Uterus (tissue), 4 donors: ENCODE measurements around the gene METTL4. TPM values are rescaled to one million over a fixed set of nuclear protein-coding genes. Genes with fewer than 3 reads are reported as not detected.
"Not testable (repeated sequence)": the region's sequence is repeated elsewhere in the genome, so short reads cannot be mapped to it uniquely, and the experiment has no call there.

Source experiments
- DNase-seq, 2 donors: peaks; one replicate each; pipeline ENCODE4 v3.0.0-alpha.2; 2019 to 2020
- H3K27ac ChIP-seq, 2 donors: fragments of 200-600 bp; sonication (generic); 1 replicate in 1 of 2; 2 replicates in 1 of 2; pipeline ENCODE4 v1.5.1; 2016 to 2018
- H3K27me3 ChIP-seq, 2 donors: fragments of 200-600 bp; sonication (generic); one replicate each; pipeline ENCODE4 v1.5.1; 2018 to 2019; ENCODE audit warnings: control low read depth in 1 of 2
- H3K36me3 ChIP-seq, 2 donors: fragments of 200-600 bp; sonication (generic); one replicate each; pipeline ENCODE4 v1.5.1; 2019; ENCODE audit warnings: control low read depth in 1 of 2
- H3K4me1 ChIP-seq, 2 donors: fragments of 200-600 bp; sonication (generic); one replicate each; pipeline ENCODE4 v1.5.1; 2018 to 2019; ENCODE audit warnings: control low read depth in 1 of 2
- H3K4me3 ChIP-seq, 2 donors: fragments of 200-600 bp; sonication (generic); 1 replicate in 1 of 2; 2 replicates in 1 of 2; pipeline ENCODE4 v1.5.1; 2018 to 2019; ENCODE audit warnings: mild to moderate bottlenecking in 1 of 2
- H3K9me3 ChIP-seq, 2 donors: fragments of 200-600 bp; sonication (generic); one replicate each; pipeline ENCODE4 v1.5.1; 2019; ENCODE audit warnings: control low read depth in 1 of 2
- POLR2A ChIP-seq, 2 donors: fragments of 450-650 bp; IDR thresholded peaks; one replicate each; pipeline ENCODE4 v1.6.1; 2016; ENCODE audit warnings: antibody characterized with exemption in 2 of 2, mild to moderate bottlenecking in 1 of 2, moderate library complexity in 1 of 2
- intact Hi-C: fragments of 100-400 bp; cut with DNase I; formaldehyde crosslinking; loops from one replicate; pipeline ENCODE4 v1.15.1; 2023; ENCODE audit warnings: low total_unique reads
- total RNA-seq, 4 donors: library from RNA; depleted of rRNA in 3 of 4; stranded (reverse); fragments of >200 nt in 3 of 4; gene quantifications; one replicate each; pipeline versions ENCODE4 v1.1.0 to v1.2.4, GENCODE V29; 2014 to 2023
- TF ChIP-seq, protein P1 (sequence below), 4 experiments: fragments of 200-600 bp in 2 of 4; fragments of 450-650 bp in 2 of 4; sonication (generic) in 2 of 4; IDR thresholded peaks; one replicate each; pipeline ENCODE4 v1.5.1; 2016 to 2019; ENCODE audit warnings: antibody characterized with exemption in 4 of 4, mild to moderate bottlenecking in 2 of 4, moderate library complexity in 1 of 4
- donor health status: DM: yes; HTN: yes; CAD: no.

The METTL4 gene
- total RNA-seq, 4 donors from 2014 or later, result 6.7 to 22.9 (median 18.5) TPM

DNA sequence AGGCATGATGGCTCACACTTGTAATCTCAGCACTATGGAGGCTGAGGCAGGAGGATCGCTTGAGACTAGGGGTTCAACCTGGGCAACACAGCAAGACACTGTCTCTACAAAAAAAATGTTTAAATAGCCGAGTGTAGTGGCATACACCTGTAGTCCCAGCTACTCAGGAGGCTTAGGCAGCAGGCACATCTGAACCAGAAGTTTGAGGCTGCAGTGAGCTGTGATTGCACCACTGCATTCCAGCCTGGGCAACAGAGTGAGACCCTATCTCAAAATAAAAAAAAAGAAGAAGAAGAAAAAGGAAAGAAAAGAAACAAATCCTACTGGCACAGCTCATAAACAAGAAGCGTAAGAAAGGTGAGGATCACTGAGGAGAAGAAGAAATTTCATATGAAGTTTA lies 19.9 kb downstream of the METTL4 start:
- intact Hi-C loops, result no loop called here
- no peaks in the 10 kb centered on the region for H3K4me1 ChIP-seq
- H3K27ac ChIP-seq, result no peak overlapping the region
- H3K36me3 ChIP-seq, result no peaks in the 10 kb centered on the region
- no peak for DNase-seq
- no peaks in the 10 kb centered on the region for H3K27me3 ChIP-seq
- H3K9me3 ChIP-seq, result no peaks in the 10 kb centered on the region
- H3K4me3 ChIP-seq, result no peak overlapping the region
- TF ChIP-seq, protein P1, sequence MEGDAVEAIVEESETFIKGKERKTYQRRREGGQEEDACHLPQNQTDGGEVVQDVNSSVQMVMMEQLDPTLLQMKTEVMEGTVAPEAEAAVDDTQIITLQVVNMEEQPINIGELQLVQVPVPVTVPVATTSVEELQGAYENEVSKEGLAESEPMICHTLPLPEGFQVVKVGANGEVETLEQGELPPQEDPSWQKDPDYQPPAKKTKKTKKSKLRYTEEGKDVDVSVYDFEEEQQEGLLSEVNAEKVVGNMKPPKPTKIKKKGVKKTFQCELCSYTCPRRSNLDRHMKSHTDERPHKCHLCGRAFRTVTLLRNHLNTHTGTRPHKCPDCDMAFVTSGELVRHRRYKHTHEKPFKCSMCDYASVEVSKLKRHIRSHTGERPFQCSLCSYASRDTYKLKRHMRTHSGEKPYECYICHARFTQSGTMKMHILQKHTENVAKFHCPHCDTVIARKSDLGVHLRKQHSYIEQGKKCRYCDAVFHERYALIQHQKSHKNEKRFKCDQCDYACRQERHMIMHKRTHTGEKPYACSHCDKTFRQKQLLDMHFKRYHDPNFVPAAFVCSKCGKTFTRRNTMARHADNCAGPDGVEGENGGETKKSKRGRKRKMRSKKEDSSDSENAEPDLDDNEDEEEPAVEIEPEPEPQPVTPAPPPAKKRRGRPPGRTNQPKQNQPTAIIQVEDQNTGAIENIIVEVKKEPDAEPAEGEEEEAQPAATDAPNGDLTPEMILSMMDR (IDR thresholded peaks at IDR 0.05), result no peak

DNA sequence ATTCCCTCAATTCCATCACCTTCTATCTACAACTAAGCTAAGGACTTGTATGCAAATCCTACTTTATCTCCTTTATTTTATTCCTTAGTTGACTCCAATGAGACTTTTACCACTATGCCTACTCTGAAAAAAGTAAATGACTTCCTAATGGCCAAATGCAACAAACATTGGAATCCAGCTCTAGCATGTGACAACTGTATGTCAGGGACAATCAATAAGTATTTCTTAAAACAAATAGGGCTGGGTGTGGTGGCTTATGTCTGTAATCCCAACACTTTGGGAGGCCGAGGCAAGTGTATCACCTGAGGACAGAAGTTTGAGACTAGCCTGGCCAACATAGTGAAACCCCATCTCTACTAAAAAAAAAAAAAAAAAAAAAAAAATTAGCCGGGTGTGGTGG lies 21.8 kb downstream of the METTL4 start:
- intact Hi-C loops, result no loop called here
- no peak for TF ChIP-seq POLR2A (IDR thresholded peaks at IDR 0.05)
- TF ChIP-seq, protein P1 (IDR thresholded peaks at IDR 0.05), result no peak
- Histone ChIP-seq H3K27me3 (no peaks in the 10 kb centered on the region), H3K4me3 (no peak overlapping the region), H3K4me1 (no peaks in the 10 kb centered on the region), H3K36me3 (no peaks in the 10 kb centered on the region), H3K9me3 (no peaks in the 10 kb centered on the region), H3K27ac (no peak overlapping the region)
- no peak for DNase-seq

GRCh38 chr18:2547477-2548087 lies 23.7 kb downstream of the METTL4 start:
- Histone ChIP-seq H3K27ac (no peak overlapping the region), H3K27me3 (no peaks in the 10 kb centered on the region), H3K9me3 (no peaks in the 10 kb centered on the region), H3K4me3 (no peak overlapping the region), H3K4me1 (no peaks in the 10 kb centered on the region), H3K36me3 (no peaks in the 10 kb centered on the region)
- TF ChIP-seq, protein P1 (IDR thresholded peaks at IDR 0.05), result peak; percentile 48 to 65 (median 50)
- no peak for TF ChIP-seq POLR2A (IDR thresholded peaks at IDR 0.05)
- DNase-seq, result no peak
- intact Hi-C loops, result no loop called here

DNA sequence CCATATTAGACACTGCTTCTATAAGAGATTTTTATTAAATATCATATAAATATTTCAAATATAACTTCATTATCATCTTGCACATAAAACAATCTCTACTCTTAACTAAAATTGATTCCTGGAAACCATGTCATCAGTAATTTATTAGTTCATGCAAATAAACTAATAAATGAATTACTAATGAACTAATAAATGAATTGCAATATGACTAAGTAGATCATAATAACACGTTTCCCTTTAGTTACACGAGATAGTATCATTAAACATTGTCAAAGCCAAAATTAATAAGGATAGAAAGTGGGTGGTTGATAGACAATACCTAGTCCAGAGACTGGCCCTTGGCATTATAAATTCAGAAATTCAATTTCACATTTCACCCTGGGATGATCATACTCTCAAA lies 26.1 kb downstream of the METTL4 start:
- Histone ChIP-seq H3K36me3 (no peaks in the 10 kb centered on the region), H3K4me3 (no peak overlapping the region), H3K9me3 (no peaks in the 10 kb centered on the region), H3K27me3 (no peaks in the 10 kb centered on the region), H3K27ac (no peak overlapping the region), H3K4me1 (no peaks in the 10 kb centered on the region)
- no peak for TF ChIP-seq POLR2A (IDR thresholded peaks at IDR 0.05)
- TF ChIP-seq, protein P1 (IDR thresholded peaks at IDR 0.05), result no peak
- intact Hi-C loops, result no loop called here
- DNase-seq, result no peak

GRCh38 chr18:2541925-2542563 lies 29.3 kb downstream of the METTL4 start:
- intact Hi-C loops, H3K9me3 ChIP-seq, H3K27me3 ChIP-seq, DNase-seq, H3K4me3 ChIP-seq, H3K27ac ChIP-seq, H3K4me1 ChIP-seq, H3K36me3 ChIP-seq: not testable (repeated sequence)
- TF ChIP-seq, protein P1 (IDR thresholded peaks at IDR 0.05), result peak; percentile 47 to 59 (median 54)
